GM12892 (cell line): ENCODE measurements around the gene NHS.

Experiments
- POLR2A ChIP-seq: IDR thresholded peaks from 2 replicates; pipeline ENCODE4 v1.6.1; 2011; ENCODE audit warnings: low read depth, low read length, control low read depth
- POLR2AphosphoS5 ChIP-seq: IDR thresholded peaks from 2 replicates; pipeline ENCODE4 v1.6.1; 2011; ENCODE audit warnings: low read depth, low read length, control low read depth
- TAF1 ChIP-seq: IDR thresholded peaks from 2 replicates; pipeline ENCODE4 v1.6.1; 2011; ENCODE audit warnings: low read depth, mild to moderate bottlenecking, control low read depth, low read length, borderline replicate concordance

- TF ChIP-seq POLR2A (no peak), TAF1 (no peak), POLR2AphosphoS5 (no peak)
These were observed 299.6 kb downstream of the NHS start for GRCh38 chrX:17674601-17675000.
